ENCODE results near the gene ULK2.

Gene ULK2

GRCh38 chr17:19781488-19782458 lies 86.0 kb downstream of the ULK2 start:
- no peak overlapping the region for H3K4me3 ChIP-seq (ENCODE audit: low read depth, low read length)
- no peak for DNase-seq (ENCODE audit: low read depth)

GRCh38 chr17:19780846-19781245 lies 86.9 kb downstream of the ULK2 start:
- no peak overlapping the region for H3K4me3 ChIP-seq (ENCODE audit: low read depth, low read length)
- TF ChIP-seq, protein P1, sequence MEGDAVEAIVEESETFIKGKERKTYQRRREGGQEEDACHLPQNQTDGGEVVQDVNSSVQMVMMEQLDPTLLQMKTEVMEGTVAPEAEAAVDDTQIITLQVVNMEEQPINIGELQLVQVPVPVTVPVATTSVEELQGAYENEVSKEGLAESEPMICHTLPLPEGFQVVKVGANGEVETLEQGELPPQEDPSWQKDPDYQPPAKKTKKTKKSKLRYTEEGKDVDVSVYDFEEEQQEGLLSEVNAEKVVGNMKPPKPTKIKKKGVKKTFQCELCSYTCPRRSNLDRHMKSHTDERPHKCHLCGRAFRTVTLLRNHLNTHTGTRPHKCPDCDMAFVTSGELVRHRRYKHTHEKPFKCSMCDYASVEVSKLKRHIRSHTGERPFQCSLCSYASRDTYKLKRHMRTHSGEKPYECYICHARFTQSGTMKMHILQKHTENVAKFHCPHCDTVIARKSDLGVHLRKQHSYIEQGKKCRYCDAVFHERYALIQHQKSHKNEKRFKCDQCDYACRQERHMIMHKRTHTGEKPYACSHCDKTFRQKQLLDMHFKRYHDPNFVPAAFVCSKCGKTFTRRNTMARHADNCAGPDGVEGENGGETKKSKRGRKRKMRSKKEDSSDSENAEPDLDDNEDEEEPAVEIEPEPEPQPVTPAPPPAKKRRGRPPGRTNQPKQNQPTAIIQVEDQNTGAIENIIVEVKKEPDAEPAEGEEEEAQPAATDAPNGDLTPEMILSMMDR (conservative IDR thresholded peaks at IDR 0.05; ENCODE audit: low read depth, low read length), result no peak
- no peak for DNase-seq (ENCODE audit: low read depth)

More at GRCh38 chr17:19781488-19782458, 86.0 kb downstream of the ULK2 start:
- TF ChIP-seq, protein P1 (conservative IDR thresholded peaks at IDR 0.05; ENCODE audit: low read depth, low read length), result no peak

DNA sequence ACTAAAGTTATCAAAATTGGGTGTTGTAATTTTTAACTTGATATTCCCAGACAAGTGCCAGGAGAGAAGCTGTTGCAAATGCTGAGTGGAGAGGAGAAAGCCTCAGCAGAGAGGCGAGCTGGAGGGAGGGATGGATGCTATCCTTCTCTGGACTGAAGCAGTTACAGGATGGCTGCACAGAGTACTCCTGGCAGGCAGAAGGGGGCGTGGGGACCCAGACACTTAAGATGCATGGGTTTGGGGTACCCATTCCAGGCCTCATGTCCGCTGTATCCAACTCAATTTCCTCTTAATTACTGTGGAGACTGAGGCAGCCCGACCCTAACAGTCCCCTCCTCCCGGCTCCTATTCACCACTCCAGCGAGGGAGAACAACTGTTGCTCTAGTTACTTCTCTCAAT lies 94.2 kb downstream of the ULK2 start:
- TF ChIP-seq, protein P1 (conservative IDR thresholded peaks at IDR 0.05; ENCODE audit: low read depth, low read length), result no peak
- DNase-seq (ENCODE audit: low read depth), result no peak
- no peak overlapping the region for H3K4me3 ChIP-seq (ENCODE audit: low read depth, low read length)

GRCh38 chr17:19771971-19772630 lies 95.6 kb downstream of the ULK2 start:
- H3K4me3 ChIP-seq (ENCODE audit: low read depth, low read length), result no peak overlapping the region
- TF ChIP-seq, protein P1 (conservative IDR thresholded peaks at IDR 0.05; ENCODE audit: low read depth, low read length), result no peak
- no peak for DNase-seq (ENCODE audit: low read depth)

GRCh38 chr17:19770985-19771735 lies 96.6 kb downstream of the ULK2 start:
- TF ChIP-seq, protein P1 (conservative IDR thresholded peaks at IDR 0.05; ENCODE audit: low read depth, low read length), result no peak
- no peak overlapping the region for H3K4me3 ChIP-seq (ENCODE audit: low read depth, low read length)
- DNase-seq (ENCODE audit: low read depth), result no peak

DNA sequence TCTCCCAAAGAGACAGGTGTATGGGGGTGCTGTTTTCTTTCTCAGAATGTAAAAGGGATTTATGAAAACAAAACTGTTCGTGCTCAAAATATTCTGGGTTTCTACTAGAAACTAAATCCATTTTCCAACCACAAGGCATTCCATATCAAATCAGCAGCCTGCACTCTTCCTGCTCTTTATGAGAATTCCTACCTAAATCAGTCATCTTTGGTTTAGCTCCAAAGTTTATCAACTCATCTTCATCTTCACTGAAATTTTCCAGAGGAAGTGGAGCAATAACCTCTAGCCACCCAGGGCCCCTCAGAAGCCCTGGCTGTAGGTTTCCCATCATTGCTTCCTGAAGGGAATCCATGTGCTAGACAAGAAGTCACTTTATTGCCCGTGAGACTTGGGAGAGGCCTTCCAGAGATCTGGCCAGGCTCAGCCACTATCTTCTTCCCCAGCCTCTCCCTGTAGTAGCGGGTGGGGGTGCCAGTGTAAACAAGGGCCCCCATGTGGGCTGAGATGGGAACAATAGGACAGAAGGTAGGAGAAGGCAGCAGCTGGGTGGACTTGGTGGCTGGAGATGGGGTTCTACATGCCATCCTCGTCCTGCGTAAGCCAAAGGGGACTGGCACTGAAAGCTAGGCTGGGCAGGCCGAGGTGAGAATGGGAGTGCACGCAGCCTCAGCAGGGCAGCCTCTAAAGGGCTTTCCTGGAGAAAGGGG lies 97.6 kb downstream of the ULK2 start:
- TF ChIP-seq, protein P1 (conservative IDR thresholded peaks at IDR 0.05; ENCODE audit: low read depth, low read length), result no peak
- no peak overlapping the region for H3K4me3 ChIP-seq (ENCODE audit: low read depth, low read length)
- peak; percentile 18 for DNase-seq (ENCODE audit: low read depth)
